ENCODE data around the gene ACOD1.
"Not testable (repeated sequence)": the region's sequence is repeated elsewhere in the genome, so short reads cannot be mapped to it uniquely, and the experiment has no call there.

ACOD1 gene

DNA sequence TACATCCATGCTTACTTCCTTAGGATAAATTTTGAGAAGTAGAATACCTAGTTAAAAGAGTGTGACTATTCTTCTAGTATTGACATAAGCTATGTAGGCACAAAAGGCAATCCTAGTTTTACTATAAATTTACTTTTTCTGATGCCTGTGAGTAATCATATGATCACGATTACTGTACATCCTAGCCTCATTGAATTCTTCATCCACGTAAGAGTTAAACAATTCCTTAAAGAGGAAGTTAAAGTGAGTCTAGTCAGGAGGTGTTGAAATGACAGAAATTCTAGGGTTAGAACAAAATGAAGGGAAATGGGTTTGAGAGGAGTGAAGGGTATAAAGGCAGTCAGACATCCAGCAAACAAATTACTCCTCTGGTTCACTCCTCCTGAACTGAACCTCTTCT is at the start of gene ACOD1:
Gene ACOD1 (plus strand): TSS at position 363 of the 400 bp plus-strand sequence. CDS start 48 bp downstream, outside the sequence.
- no peak for DNase-seq (ENCODE audit: low read depth in 3 of 3)

DNA sequence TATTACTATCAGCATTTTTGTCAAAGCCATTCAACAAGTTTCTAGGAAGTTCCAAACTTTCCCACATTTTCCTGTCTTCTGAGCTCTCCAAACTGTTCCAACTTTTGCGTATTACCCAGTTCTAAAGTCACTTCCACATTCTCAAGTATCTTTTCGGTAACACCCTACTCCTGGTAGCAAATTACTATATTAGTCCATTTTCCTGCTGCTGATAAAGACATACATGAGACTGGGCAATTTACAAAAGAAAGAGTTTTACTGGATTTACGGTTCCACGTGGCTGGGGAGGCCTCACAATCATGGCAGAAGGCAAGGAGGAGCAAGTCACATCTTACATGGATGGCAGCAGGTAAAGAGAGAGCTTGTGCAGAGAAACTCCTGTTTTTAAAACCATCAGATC is 49.2 kb upstream of the ACOD1 start:
- not testable (repeated sequence) for DNase-seq (ENCODE audit: low read depth in 3 of 3)

DNA sequence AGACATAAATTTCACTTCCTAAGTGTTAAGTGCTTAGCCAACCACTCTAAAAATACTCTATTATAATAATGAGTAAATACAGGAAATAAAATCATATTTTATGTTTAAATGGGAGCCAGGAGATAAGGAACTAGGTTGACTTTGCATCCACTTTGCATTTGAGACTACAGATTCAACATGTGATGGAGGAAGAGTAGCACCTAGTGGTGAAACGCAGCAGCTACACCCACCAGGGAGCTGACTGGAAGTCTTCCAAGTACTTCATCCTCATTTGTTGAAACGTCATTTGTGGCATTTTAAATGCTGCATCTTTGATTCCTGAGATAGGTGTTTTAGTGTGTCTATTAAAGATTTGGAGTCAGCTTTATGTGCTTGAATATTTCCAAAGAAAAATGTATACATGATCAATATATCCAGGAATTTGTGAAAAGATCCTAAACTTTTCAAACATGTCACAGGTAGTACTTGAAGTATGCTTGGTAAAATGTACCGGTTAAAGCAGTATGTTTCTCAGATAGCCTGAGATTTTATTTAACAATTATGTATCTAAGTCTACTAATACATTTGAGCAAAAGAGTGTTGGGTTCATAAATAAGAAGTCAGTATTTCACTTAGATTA is 44.7 kb upstream of the ACOD1 start:
- DNase-seq (ENCODE audit: low read depth in 3 of 3) = peak; percentile 15 to 51 (median 47)

DNA sequence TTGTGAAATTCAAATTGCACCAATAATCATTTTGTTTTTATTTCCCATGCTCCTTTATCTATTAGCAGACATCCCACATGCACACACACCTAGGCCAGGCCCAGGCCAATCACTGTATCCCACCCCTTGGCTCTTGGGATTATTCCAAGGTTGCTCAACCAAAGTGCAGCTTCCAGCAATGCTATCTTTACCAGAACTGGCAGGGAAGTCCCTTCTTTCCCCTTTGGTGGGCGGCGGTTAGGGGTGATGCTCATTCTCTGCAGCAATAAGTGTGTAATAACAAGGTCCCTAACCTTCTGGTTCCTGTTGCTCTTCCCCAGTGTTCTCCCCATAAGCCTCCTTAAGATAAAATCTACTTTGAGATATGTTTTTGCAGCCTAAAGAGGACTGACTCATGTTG is 43.8 kb upstream of the ACOD1 start:
- DNase-seq (ENCODE audit: low read depth in 3 of 3) = no peak

DNA sequence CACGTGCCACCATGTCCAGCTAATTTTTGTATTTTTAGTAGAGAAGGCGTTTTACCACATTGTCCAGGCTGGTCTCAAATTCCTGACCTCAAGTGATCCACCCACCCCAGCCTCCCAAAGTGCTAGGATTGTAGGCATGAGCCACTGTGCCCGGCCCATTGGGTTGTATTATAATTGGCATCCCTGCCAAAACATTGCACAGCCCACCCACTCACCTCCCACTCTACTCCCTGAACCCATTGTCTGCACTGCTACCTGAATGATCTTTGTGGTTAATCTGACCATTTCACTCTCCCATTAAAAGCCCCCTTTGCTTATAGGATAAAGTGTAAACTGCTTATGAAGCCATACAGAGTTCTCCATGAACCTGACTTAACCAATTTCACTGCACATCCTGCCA is 35.8 kb upstream of the ACOD1 start:
- no peak for DNase-seq (ENCODE audit: low read depth in 3 of 3)

DNA sequence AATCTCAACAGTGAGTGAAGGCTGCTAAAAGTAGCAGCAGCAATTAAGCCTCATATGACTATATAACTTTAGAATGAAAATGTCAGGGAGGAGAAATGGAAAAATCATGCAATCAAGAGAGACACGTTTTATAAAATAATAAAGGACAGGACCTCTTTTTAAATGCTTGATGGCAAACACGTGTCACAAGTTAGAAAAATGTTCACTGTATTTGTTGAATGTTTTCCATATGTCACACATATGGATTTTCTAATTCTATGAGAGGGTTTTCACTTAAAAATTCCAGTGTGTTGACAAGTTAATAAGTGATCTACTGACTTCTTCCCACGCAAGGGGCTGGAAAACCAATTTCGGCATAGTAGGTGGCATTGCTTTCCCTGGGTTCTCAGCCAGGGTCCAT is 34.4 kb upstream of the ACOD1 start:
- no peak for DNase-seq (ENCODE audit: low read depth in 3 of 3)

DNA sequence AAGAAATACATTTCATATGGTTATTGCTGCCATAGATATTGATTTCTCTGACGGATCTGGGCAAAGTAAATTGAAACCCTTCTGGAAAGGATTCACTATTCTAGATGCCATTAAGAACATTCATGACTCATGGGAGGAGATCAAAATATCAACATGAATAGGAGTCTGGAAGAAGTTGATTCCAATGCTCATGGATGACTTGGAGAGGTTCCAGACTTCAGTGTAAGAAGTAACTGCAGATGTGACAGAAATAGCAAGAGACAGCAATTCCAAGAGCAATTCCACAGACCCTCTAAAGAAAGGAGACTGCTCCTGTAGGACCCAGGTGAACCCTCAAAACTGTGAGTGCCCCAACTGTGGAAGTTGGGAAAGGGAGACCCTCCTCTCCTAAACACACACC is 31.2 kb upstream of the ACOD1 start:
- no peak for DNase-seq (ENCODE audit: low read depth in 3 of 3)

DNA sequence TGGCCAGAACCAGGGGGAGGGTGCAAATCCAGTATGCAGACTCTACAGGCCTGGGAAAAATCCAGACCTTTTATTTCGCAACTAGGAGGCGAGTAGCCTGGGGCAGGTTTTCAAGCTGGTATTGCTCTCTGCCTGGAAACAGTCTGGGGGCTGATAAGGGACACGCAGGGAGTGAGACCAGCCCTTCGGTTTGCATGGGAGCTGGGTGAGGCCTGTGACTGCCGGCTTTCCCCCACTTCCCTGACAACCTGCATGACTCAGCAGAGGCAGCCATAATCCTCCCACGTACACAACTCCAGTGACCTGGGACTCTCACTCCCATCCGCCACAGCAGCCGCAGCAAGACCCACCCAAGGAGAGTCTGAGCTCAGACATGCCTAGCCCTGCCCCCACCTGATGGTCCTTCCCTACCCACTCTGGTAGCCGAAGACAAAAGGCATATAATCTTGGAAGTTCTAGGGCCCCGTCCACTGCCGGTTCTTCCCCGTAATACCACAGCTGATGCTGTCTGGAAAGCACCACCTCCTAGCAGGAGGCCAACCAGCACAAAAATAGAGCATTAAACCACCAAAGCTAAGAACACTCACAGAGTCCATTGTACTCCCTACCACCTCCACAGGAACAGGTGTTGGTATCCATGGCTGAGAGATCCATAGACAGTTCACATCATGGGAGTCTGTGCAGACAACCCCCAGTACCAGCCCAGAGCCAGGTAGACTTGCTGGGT is 30.4 kb upstream of the ACOD1 start:
- not testable (repeated sequence) for DNase-seq (ENCODE audit: low read depth in 3 of 3)

DNA sequence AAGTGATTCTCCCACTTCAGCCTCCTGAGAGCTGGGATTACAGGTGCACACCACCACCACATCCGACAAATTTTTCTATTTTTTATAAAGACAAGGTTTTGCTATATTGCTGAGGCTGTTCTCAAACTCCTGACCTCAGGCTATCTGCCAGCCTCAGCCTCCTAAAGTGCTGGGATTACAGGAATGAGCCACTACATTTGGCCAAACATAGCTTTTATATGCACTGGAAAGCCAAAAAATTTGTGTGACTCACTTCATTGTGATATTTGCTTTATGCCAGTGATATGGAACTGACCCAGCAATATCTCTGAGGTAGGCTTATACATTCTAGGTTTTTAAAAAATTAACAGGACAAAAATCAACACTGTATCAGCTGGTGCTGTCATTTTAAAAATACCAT is 26.8 kb upstream of the ACOD1 start:
- DNase-seq (ENCODE audit: low read depth in 3 of 3) = no peak

DNA sequence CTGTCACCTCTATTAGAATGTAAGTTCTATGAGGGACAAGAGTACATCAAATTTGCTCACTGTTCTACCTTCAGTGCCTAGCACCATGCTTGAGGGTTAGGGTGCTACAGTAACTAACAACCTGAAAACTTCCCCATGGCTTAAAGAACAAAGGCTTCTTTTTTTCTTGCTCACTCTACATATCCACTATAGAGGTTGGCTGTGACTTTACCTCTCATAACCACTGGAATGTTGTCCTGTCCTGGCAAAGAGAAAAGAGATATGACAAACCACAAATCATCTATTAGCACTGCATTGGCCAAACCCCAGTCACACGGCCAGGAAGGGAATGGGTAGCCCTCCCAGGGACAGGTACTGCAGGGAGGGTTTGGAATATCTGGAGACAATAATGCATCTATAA is 23.2 kb upstream of the ACOD1 start:
- DNase-seq (ENCODE audit: low read depth in 3 of 3) = no peak

DNA sequence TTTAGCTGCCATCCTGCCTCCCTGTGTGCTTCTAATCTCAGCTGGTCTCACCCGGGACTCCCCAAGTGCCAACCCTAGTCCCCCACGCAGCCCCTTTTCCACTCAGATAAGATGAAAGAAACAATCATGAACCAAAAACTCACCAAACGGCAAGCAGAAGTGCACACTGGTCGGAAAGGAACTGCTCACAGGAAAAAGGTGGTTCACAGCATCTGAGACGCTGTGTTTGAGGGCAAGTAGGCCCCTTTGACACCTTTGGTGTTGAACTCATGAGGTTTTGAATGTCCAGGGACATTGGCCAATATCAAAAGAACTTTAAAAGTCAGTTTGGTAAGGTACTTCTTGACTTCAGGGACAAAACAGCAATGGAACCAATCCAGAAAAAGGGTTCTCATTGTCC is 20.4 kb upstream of the ACOD1 start:
- DNase-seq (ENCODE audit: low read depth in 3 of 3) = no peak

DNA sequence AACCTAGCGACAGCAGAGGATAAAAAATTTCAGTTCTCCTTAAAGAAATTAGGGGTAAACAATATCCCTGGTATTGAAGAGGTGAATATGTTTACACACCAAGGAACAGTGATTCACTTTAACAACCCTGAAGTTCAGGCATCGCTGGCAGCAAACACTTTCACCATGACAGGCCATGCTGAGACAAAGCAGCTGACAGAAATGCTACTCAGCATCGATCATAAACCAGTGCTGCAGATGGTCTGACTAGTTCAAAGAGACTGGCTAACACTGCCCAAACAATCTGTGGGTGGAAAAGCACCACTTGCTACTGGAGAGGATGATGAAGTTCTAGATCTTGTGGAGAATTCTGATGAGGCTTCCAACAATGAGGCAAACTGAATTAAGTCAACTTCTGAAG is 19.9 kb upstream of the ACOD1 start:
- DNase-seq (ENCODE audit: low read depth in 3 of 3) = no peak

DNA sequence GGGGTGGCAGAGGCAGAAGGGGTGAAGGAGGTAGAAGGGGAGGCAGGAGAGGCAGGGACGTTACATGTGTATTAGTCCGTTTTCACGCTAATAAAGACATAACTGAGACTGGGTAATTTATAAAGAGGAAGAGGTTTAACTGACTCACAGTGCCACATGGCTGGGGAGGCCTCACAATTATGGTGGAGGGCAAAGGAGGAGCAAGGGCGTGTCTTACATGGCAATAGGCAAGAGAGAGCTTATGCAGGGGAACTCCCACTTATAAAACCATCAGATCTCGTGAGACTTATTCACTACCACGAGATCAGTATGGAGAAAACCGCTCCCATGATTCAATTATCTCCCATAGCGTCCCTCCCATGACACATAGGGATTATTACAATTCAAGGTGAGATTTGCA is 19.0 kb upstream of the ACOD1 start:
- no peak for DNase-seq (ENCODE audit: low read depth in 3 of 3)

DNA sequence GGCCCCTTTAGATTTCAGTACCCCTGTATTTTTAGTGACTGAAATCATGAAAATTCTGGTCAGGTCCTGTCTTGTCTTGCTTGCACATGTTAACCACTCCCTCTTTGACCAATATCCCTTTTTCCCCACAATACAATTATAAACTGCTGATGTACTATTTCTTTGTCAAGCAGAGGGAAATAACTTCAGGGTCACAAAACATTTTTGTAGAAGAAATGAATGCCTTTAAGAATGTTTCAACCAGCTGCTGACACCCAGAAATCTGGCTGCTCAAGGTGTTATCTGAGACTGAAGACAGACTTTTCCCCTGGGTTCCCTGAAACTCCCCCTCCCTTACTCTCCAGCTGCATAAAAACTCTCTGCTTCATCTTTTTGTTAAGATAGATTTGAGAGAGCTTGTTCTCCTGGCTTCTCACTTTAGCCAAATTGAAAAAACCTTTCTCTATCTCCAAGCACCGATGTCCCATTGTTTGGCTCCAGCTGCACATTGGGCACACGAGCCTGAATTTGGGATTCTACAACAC is 18.4 kb upstream of the ACOD1 start:
- no peak for DNase-seq (ENCODE audit: low read depth in 3 of 3)

DNA sequence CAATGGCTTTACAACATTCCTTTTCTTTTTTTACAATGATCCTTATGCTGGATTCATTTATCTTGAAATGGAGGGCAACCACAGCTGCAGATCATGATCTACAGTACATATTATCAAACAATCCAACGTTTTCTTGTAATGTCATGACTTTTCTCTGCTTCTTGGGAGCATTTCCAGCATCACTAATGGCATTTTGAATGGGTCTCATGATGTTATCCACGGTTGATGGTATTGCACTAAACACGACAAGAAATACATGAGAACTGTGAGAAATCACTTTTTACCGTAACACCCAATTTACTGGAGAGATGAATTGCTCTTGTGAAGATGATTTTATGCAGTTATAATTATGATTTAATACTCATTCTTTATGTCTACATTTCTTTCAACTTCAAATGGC is 16.2 kb upstream of the ACOD1 start:
- DNase-seq (ENCODE audit: low read depth in 3 of 3) = no peak

DNA sequence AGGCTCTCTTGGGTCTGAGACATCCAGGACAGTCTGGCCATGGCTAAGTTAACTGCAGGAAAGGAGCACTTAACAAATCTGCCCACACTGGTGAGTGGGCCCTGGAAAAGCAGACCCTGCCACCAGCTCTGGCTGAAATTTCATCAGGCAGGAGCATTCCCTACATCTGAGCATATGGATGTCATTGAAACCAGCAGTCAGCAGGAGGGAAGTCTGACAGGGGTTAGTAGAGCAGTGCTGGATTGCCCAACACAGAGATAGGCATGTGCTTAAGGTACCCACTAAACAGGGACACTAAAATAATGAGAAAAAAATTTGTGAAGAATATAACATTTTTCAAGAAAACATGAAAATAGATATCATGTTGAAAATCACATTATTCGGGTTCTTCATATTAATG is 13.6 kb upstream of the ACOD1 start:
- DNase-seq (ENCODE audit: low read depth in 3 of 3) = no peak

DNA sequence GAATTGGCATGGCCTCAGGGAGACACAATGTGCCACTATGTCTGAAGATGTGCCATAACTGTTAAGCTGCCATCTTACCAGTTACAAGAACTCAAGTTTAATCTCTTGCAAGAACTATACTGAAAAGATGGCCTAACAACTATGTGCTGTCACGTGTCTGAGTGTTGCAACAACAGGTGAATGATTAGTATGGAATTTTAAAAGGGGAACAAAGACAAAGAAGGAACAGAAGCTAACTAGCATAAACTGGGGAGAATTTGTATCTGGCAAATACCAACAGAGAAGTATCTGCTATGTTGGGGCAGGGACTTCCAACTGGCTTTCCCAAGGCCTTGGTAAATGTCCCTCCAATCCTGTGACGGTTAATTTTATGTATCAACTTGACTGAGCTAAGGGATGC is 11.5 kb upstream of the ACOD1 start:
- no peak for DNase-seq (ENCODE audit: low read depth in 3 of 3)

DNA sequence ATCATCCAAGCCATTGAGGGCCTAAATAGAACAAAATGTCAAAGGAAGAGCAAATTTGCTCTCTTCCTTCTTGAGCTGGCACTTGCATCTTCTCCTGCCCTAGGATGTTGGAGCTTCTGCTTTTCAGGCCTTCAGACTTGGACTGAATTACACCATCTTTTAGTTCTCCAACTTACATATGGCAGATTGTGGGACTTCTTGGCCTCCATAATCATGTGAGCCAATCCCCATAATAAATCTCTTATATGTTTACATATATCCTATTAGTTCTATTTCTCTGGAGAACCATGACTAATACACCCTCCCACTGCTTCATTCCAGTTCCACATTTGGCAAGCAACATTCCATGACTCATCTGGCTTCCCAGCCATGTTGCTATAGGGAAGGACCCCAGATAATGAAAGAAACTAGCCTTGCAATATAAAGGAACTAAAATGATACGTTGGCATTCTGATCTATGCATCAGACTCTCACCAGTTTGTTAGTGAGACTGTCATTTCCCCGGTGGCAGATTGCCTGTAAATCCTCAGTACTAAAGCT is 11.0 kb upstream of the ACOD1 start:
- DNase-seq (ENCODE audit: low read depth in 3 of 3) = no peak

DNA sequence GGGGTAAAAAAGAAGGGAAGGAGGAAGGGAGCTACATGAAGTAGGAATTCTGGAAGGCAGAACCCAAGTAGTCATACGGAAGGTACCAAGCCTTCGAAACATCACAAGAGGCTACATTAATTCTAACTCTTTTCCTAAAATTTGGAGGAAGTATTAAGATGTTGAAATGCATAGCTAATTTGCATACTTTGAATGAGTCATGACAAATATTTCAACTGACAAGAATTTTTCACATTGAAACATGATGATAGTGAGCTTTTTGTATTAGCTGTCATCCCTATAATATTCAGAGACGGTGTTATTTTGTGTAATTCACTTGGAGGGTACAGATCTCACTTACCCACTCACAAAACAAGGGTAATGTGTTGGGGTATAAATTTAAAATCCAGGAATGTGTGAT is 9.1 kb upstream of the ACOD1 start:
- no peak for DNase-seq (ENCODE audit: low read depth in 3 of 3)

DNA sequence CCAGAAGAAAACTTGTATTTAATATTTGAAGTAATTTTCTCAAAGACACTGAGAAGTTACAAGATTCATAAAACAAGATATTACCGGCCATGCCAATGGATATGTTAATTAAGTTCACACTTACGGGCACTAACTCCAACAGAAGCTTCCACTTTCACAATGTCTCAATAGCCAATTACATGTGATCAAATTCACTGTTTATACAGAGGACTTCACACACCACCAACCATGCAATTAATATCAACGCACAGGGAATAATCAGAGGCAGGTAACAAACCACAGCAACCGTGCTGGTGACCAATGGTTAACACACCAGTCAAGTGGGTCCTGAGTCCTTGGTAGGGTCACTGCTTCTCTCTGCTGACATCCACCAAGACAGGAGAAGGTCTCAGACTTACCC is 5.9 kb upstream of the ACOD1 start:
- DNase-seq (ENCODE audit: low read depth in 3 of 3) = no peak

DNA sequence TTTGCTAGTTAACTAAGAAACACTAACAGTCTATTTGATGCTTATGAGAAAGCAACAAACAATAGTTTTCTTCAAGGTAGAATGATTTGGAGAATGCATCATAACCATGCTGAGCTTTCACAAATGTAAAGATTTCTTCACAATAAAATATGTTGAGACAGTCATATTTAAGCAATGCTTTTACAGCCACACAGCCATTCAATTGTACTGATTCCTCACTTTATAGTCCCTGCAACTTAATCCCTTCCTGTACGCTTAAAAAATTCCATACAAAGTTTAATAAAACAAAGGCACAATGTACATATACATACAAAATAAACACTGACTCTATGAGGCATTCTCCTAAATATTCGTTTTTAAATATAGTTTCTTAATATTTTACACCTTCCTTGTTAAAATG is 4.7 kb upstream of the ACOD1 start:
- no peak for DNase-seq (ENCODE audit: low read depth in 3 of 3)

DNA sequence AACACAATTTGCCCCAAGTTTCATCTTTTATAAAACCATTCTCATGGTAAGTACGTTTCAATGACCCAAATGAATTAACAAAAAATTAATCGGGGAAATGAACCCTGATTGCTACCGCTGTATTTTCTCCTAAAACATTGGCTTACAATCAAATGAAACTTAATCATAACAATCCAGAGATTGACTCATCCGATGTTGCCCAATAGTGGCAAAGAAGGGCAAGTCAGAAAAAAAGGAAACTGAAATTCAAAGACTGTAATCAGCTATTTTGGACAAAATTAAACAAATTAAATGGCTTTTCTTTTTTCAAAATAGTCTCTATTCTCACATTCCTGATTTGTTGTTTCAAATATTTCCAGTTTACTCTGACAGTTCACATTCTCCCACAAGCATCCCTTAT is 3.9 kb upstream of the ACOD1 start:
- DNase-seq (ENCODE audit: low read depth in 3 of 3) = no peak

DNA sequence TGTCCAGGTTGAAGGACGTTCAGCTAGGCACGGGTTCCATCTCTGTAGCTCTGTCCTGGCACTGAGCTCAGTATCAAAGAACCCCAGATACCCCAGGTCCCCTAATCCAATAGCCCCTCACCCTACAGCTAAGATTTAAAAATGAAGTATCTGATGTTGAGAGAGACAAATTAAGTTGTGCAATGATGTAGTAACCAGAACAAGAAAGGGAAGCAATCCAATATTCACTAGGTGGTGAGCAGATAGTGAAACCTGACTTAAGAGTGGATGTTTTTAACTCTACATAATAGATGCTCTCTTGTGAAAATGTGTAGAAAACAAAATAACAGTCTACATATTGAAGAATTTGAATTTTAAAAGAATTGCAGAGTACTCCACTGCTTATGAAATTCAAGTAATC is 1.8 kb downstream of the ACOD1 start:
- DNase-seq (ENCODE audit: low read depth in 3 of 3) = no peak
